SKM-1 (cell line): ENCODE measurements around the gene PCYT1A.
A peak's percentile ranks its signal among the peaks of the same experiment; 100 is the strongest.
"Not testable (repeated sequence)": the region's sequence is repeated elsewhere in the genome, so short reads cannot be mapped to it uniquely, and the experiment has no call there.

ENCODE experiments used
- DNase-seq: peaks from one replicate; lab custom pipeline; 2025; ENCODE audit not compliant: unreplicated experiment; lab: John Stamatoyannopoulos, UW

The PCYT1A gene

DNA sequence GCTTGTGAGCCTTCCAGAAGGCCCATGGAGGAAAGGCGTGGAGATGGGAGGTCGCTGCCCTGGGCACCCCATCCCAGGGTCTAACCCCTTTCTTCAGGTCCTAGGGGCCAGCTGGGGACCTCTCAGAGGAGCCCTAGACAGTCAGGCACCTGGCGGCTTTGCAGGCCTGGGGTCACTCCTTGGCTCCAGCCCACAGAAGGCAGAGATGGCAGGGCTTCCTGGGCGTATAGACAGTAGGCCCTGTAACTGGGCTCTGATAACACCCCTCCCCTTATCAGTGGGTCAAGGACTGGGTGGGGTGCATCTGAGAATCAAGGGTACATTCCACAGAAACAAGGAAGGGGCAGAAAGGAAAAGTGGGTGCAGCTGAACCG, 93.0 kb downstream of the PCYT1A start:
- no peak for DNase-seq

DNA sequence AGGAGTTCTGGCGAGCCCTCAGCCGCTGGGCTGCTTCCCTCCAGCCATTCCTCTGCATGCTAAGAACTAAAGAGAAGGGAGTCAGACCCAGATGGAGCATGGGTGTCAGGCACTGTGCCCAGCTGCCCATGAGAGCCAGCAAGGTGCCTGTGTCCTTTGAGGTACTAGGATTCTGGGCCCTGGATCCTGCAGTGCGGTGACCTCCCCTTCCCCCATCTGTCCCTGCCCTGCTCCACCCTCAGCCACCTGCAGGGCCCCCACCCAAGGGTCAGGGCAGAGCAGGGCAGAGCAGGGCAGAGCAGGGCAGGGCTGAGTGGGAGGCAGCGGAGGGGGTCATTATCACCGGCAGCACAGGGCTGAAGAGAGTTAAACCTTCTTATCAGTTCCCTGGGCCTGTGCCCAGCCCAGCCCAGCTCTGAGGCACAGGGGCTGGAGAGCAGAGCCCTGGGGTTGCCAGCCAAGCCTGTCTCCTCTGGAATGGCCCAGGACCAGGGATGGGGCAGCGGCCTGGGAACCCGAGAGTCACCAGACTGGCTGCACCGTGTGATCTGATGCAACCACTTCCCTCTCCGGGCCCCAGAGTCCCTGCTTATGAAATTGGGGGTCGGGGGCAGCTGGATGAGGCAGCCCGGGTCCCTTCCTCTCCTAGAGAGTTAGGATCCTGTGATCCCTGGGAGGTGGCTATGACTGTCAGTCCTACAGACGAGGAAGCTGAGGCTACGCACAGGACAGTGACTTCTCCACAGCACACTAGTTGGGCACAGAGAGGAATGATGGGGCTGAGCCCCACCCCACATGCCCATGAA, 93.6 kb downstream of the PCYT1A start:
- no peak for DNase-seq

DNA sequence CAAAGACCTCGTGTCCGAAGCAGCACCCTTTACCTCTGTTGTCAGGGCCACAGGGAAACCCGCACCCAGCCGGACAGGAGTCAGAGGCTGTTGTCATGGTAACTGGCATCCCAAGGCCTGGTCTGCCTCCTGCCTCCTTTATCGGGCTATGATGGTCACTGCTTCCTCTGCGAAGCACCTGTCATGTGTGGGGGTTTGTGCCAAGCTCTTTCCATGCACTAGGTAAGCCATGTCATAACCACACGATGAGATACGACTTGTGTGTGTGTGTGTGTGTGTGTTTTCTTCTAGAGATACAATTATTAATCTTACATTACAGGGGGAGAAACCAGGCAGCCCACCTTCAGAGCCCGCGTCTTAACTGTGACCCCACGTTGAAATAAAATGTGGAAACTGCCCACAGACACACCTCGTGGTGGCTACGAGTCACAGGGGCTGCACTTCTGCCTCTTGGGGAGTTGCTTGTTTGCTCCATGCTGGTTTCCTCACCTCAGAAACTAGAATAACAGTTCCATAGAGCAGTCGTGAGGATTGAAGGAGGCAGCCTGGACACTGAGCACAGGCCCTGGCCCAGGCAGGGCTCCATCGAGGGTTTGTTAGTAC, 94.3 kb downstream of the PCYT1A start:
- DNase-seq: no peak

DNA sequence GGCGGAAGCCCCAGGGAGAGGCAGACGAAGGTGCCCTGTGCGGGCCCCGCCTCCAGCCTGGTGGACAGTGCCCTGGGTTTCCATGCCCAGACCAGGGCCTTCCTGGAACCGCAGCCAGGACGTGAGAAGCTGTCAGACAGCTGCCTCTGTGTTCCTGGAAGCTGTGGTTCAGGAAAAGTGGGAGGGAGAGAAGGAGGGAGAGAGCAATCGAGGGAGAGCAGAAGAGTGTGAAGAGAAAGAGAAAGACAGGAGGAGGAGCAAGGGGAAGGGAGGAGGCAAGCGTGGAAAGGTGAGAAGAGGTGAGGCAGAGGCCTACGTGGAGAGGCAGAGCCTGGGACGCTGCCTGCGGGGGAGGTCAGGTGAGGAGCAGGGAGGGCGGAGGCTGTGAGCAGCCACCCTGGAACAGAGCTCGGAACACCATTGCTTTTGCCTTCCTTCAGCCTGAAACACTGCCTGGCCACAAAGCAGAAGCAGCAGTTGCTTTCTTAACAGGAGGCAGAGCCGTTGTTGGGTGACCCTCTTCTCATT, 94.9 kb downstream of the PCYT1A start:
- no peak for DNase-seq

DNA sequence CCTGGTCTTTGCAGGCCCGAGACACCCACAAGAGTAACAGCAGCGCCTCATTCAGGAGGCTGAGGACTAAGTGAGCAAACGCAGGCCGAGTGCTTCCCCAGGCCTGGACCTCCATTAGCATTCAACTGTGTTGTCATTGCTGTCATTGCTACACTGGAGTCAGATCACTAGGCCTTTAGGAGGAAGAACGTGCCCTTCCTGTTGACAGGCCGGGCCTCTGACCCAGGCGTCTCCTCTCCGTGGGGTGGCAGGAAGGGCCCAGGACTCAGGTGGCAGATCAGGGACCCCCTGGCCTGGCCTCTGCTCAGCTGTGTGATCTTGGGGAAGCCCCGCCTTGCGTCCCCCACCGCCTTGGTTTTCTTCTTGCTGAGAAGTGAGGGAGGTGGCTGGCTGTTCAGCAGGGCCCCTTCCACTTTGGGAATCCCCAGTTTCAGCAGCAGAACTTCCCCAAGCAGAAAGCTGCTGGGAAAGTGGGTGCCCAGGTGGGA, 95.4 kb downstream of the PCYT1A start:
- DNase-seq: peak; percentile 79

DNA sequence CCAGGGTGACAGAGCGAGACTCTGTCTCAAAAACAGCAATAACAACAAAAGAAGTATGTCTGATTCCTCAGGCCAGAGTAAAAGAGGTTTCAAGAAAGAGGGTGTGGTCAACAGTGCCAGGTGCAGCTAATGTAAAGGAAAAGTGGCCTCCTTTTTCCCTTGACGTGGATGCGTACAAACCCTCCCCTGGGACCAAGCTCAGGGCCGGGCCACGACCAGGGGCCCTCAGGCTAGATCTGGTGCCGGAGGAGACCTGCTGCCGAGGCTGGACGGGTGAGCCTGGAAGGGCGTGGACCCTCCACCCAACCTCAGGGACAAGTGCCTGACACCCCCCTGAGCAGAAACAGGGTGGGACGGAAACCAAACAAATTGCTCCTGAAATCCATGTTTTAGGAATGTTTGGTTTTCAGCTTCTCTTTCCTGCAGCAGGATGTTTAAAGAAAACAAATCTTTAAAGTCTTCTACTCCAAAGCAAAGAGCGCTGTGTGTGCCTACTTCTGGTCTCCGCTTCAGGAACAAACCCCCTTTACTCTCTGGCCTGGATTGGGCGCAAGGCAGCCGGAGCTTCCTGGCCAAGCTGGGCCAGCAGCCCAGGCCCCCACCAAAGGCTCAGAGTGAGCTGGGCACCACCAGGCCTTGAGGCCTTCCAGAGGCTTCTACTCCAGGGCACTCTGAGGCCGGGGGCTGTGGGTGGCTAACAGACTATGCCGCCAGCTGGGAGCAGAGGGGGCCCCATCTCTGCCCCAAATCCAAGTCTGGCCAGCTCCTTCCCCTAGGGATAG, 97.8 kb downstream of the PCYT1A start:
- DNase-seq: no peak

DNA sequence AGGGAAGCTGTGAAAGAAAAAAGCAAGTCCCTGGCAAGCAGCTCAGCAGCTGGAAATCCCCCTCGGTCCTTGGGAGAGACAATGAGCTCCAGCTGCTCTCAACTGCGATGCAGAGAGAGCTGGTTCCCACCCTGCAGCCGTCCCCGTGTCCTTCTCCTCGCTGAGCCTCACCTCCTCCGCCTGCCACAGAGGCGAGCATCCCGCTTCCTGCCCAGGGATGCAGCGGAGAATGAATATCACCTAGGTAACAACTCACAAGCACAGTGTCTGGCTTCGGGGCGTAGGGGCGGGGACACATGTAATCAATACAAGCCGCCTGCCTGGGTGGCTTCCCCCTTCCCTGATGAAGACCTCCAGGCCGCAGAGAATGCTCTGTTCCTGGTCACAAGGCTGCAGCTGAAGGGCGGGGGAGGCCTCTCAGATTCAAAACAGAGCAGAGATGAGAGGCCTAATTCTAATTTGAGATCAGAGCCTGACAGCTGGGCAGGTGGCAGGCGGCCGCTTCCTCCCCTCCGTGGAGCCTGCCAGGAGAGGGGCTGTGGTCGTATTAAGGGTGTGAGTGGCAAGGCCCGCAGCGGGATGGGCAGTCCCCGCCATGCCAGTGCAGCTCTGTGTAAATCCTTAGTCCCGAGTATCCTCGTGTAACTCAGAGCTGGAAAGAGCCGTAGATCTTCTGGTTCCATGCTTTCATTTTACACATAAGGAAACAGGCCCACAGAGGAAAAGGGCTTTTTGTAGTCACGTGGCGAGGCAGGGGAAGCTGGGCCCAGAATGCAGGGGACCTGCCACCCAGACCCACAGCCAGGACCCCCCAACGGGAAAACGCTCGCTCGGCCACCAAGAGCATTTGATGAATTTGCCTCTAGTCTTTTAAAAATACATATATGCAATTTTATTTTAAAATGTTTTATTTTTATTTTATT, 100.6 kb downstream of the PCYT1A start:
- DNase-seq: no peak

DNA sequence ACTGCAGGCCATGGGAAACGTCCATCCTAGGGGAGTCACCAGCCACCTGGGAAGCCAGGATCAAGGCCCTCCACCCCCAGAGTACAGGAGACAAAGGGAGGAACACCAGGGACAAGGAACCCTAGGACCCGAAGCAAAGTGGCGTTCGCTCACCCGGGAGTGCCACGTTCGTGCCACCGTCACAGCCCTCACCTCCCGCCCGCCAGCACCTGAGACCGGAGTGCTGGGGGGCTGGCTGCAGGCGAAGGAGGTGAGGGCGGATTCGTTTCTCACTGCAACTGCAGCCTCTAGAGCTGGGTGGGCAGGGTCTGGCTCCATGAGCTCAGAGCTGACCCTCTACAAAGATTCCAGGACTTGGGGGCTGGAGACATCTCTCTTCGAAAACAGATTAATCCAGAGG, 102.6 kb downstream of the PCYT1A start:
- DNase-seq: no peak

DNA sequence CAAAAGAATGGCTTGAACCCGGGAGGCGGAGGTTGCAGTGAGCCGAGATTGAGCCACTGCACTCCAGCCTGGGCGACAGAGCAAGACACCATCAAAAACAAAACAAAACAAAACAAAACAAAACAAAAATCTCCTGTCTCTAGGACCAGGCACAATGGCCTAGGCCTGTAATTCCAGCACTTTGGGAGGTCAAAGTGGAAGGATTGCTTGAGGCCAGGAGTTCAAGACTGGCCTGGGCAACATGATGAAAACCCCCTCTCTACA, 103.4 kb downstream of the PCYT1A start:
- not testable (repeated sequence) for DNase-seq

DNA sequence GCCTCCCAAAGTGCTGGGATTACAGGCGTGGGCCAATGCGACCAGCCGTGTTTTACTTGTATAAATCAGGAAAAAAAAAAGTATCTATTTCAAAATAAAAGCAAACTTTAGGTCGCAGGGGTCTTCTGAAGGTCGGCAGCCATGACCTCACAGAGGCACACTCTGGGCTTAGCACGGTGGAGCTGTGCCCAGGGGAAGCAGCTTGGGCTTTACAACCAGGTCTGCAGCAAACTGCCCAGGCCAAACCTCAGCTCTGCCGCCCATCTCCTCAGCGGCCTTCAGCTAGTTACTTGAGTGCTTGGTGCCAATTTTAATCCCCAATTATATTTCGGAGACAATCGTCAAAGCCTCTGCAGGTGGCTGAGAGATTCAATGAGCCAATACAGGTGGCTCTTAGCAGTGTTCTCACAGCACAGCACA, 106.4 kb downstream of the PCYT1A start:
- DNase-seq: no peak

DNA sequence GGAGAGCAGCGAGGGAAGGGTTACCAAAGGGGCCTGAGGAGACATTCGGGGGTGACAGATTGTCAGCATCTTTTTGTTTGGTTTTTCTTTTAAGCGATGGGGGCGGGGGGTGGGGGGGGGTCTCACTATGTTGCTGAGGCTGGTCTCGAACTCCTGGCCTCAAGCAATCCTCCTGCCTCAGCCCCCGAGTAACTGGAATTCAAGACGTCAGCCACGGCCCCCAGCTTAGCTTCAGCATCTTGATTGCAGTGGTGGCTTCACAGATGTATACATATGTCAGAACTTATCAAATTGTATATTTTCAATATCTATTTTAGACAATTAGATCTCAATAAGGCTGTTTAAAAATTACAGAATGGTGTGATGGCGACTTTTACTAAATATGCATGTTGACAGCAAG, 107.2 kb downstream of the PCYT1A start:
- DNase-seq: no peak
